ENCODE measurements around the gene FAM174B.

Gene FAM174B

DNA sequence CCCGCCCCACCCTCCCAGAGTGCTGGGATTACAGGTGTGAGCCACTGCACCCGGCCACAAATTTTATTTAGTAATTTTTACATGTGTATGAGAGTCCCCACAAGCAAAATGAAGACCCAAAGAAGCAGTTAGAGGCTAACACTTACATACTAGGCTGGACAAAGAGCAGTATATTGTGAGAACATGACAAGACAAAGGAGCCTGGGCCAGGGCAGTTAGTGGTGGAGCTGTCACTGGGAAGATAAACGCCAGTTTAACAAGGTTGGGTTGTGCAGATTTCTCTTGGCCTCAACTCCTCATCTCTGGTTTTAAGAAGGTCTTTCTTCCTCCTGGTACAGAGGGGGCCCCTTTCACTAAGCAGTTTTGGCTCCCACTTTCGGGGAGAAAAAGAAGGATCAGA lies 19.9 kb upstream of the FAM174B start:
- no peaks in the 10 kb centered on the region for H3K9me3 ChIP-seq (replicated peaks; ENCODE audit: low read length)
- H3K27me3 ChIP-seq (ENCODE audit: control insufficient read depth, insufficient read depth, low read length) = peaks cover 3% of the 10 kb centered on the region
- H3K4me3 ChIP-seq (ENCODE audit: low read length) = no peak overlapping the region
- no peak overlapping the region for H3K4me2 ChIP-seq (ENCODE audit: low read length)
- H3K36me3 ChIP-seq (ENCODE audit: insufficient read depth, low read length) = no peaks in the 10 kb centered on the region
- H3K4me1 ChIP-seq (ENCODE audit: control insufficient read depth, insufficient read depth, low read length) = no peaks in the 10 kb centered on the region
- no peak overlapping the region for H3K9ac ChIP-seq (ENCODE audit: low read depth, low read length)

DNA sequence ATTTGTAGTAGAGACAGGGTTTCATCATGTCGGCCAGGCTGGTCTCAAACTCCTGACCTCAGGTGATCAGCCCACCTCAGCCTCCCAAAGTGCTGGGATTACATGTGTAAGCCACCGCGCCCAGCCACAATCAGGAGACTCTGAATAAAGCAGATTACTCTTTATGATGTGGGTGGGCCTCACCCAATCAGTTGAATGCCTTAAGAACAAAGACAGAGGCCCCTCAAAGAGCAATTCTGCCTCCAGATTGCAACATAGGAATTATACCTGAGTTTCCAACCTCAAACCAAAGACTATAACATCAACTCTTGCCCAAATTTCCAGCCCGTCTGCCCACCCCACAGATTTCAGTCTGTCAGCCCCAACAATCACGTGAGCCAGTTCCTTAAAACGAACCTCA lies 18.8 kb upstream of the FAM174B start:
- no peak overlapping the region for H3K4me2 ChIP-seq (ENCODE audit: low read length)
- H3K4me3 ChIP-seq (ENCODE audit: low read length) = no peak overlapping the region
- no peaks in the 10 kb centered on the region for H3K4me1 ChIP-seq (ENCODE audit: control insufficient read depth, insufficient read depth, low read length)
- H3K36me3 ChIP-seq (ENCODE audit: insufficient read depth, low read length) = no peaks in the 10 kb centered on the region
- H3K9ac ChIP-seq (ENCODE audit: low read depth, low read length) = no peak overlapping the region
- peaks cover 3% of the 10 kb centered on the region for H3K27me3 ChIP-seq (ENCODE audit: control insufficient read depth, insufficient read depth, low read length)
- H3K9me3 ChIP-seq (replicated peaks; ENCODE audit: low read length) = no peaks in the 10 kb centered on the region

DNA sequence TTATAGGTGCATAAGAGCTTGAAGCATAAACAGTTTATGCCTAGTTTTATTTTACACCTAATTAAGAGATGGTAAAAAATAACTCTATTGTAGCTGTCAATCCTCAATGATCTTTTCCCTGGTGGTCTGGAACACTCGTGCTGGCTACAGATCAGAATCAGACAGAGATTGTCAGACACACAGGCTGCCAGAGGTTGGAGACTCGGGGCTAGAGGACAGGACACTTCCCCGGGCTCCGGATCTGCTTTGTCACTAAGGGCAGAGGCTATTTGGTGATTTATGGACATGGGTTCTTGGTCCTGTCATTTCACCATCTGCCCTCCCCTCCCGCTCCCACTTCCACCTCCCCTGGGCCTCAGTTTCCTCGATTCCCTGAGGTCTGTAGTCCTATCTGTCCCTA lies 16.5 kb upstream of the FAM174B start:
- peaks cover 4% of the 10 kb centered on the region for H3K4me1 ChIP-seq (ENCODE audit: control insufficient read depth, insufficient read depth, low read length)
- H3K9me3 ChIP-seq (replicated peaks; ENCODE audit: low read length) = no peaks in the 10 kb centered on the region

DNA sequence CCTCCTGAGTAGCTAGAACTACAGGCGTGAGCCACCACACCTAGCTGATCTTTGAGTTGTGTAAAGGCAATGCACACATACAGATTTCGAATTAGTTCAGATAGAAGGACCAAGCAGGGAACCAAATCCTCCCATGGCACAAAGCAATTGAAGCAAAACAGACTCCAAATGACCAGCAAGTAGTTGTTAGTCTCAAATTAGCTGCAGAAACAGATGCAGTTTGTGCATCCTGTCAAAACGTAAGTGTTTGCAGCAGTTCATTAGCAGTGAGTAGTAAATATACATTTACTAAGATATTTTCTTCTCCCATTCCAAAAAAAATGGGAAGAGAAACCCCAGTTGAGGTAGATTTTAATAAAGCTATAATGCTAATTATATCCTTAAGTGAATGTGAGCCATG lies 15.8 kb upstream of the FAM174B start:
- no peak overlapping the region for H3K9ac ChIP-seq (ENCODE audit: low read depth, low read length)
- H3K36me3 ChIP-seq (ENCODE audit: insufficient read depth, low read length) = no peaks in the 10 kb centered on the region
- H3K9me3 ChIP-seq (replicated peaks; ENCODE audit: low read length) = no peaks in the 10 kb centered on the region
- H3K4me3 ChIP-seq (ENCODE audit: low read length) = no peak overlapping the region
- peaks cover 9% of the 10 kb centered on the region for H3K4me1 ChIP-seq (ENCODE audit: control insufficient read depth, insufficient read depth, low read length)
- no peak overlapping the region for H3K4me2 ChIP-seq (ENCODE audit: low read length)
- peaks cover 3% of the 10 kb centered on the region for H3K27me3 ChIP-seq (ENCODE audit: control insufficient read depth, insufficient read depth, low read length)

More for the DNA sequence above, 16.5 kb upstream of the FAM174B start:
- Histone ChIP-seq H3K36me3 (ENCODE audit: insufficient read depth, low read length) (no peaks in the 10 kb centered on the region), H3K27me3 (ENCODE audit: control insufficient read depth, insufficient read depth, low read length) (peaks cover 3% of the 10 kb centered on the region), H3K4me2 (ENCODE audit: low read length) (no peak overlapping the region), H3K4me3 (ENCODE audit: low read length) (no peak overlapping the region), H3K9ac (ENCODE audit: low read depth, low read length) (no peak overlapping the region)

DNA sequence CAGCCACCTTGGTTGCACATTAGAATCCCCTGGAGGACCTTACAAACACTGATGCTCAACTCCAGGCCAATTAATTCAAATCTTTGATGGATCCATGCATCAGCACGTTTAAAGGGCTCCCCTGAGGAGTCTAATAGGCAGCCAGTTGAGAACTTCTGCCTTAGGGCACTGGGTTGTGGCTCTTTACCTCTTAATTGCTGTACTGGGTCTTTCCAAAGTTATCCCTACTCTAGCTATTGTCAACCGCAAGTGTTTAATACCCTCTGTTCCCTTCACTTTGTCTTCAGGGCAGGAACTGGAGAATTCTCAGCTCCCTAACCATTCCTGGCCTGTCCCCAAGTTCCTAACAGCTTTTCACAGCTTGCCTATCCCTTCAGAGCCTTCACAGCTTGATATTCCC lies 15.0 kb upstream of the FAM174B start:
- peaks cover 3% of the 10 kb centered on the region for H3K27me3 ChIP-seq (ENCODE audit: control insufficient read depth, insufficient read depth, low read length)
- no peak overlapping the region for H3K4me2 ChIP-seq (ENCODE audit: low read length)
- no peak overlapping the region for H3K4me3 ChIP-seq (ENCODE audit: low read length)
- peaks cover 9% of the 10 kb centered on the region for H3K4me1 ChIP-seq (ENCODE audit: control insufficient read depth, insufficient read depth, low read length)
- no peak overlapping the region for H3K9ac ChIP-seq (ENCODE audit: low read depth, low read length)
- H3K9me3 ChIP-seq (replicated peaks; ENCODE audit: low read length) = no peaks in the 10 kb centered on the region
- H3K36me3 ChIP-seq (ENCODE audit: insufficient read depth, low read length) = no peaks in the 10 kb centered on the region

DNA sequence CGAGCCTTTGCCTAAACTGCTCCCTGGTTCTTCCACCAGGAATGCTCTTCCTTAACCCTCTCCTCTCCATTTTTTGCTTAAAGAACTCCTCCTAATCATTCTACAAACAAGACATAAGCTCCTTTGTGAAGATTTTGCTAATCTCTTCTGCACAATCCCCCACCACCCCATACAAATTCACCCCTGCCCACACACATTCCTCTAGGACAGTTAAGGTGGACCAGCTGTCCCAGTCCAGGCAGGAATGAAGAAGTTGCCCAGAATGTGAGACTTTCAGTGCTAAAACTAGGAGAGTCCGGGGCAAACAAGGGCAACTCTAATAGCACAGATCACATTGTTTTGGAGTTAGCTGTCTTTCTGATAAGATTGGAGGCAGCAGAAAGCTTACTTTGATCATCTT lies 13.9 kb upstream of the FAM174B start:
- no peaks in the 10 kb centered on the region for H3K9me3 ChIP-seq (replicated peaks; ENCODE audit: low read length)
- no peak overlapping the region for H3K4me3 ChIP-seq (ENCODE audit: low read length)
- no peak overlapping the region for H3K9ac ChIP-seq (ENCODE audit: low read depth, low read length)
- no peaks in the 10 kb centered on the region for H3K36me3 ChIP-seq (ENCODE audit: insufficient read depth, low read length)
- H3K27me3 ChIP-seq (ENCODE audit: control insufficient read depth, insufficient read depth, low read length) = peaks cover 3% of the 10 kb centered on the region
- no peak overlapping the region for H3K4me2 ChIP-seq (ENCODE audit: low read length)
- peaks cover 9% of the 10 kb centered on the region for H3K4me1 ChIP-seq (ENCODE audit: control insufficient read depth, insufficient read depth, low read length)

DNA sequence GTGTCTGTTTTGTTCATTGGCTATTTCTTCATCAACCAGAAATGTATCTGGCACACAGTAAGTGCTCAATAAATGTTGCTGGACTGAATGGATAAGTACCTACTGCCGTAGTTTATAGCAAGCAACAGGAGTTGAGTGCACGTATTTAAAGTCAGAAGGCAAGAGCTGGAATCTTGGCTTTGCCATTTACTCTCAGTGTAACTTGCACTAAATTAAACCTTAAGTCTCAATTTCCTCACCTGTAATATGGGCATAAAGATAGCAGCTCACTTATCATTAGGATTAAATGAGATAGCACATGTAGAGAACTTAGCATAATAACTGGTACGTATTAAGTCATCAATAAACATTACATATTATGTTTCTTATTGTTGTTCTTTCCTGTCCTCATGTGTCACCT lies 13.0 kb upstream of the FAM174B start:
- H3K27me3 ChIP-seq (ENCODE audit: control insufficient read depth, insufficient read depth, low read length) = peaks cover 3% of the 10 kb centered on the region
- H3K4me2 ChIP-seq (ENCODE audit: low read length) = no peak overlapping the region
- H3K4me3 ChIP-seq (ENCODE audit: low read length) = no peak overlapping the region
- H3K9me3 ChIP-seq (replicated peaks; ENCODE audit: low read length) = no peaks in the 10 kb centered on the region
- no peaks in the 10 kb centered on the region for H3K36me3 ChIP-seq (ENCODE audit: insufficient read depth, low read length)
- peaks cover 9% of the 10 kb centered on the region for H3K4me1 ChIP-seq (ENCODE audit: control insufficient read depth, insufficient read depth, low read length)
- H3K9ac ChIP-seq (ENCODE audit: low read depth, low read length) = no peak overlapping the region

DNA sequence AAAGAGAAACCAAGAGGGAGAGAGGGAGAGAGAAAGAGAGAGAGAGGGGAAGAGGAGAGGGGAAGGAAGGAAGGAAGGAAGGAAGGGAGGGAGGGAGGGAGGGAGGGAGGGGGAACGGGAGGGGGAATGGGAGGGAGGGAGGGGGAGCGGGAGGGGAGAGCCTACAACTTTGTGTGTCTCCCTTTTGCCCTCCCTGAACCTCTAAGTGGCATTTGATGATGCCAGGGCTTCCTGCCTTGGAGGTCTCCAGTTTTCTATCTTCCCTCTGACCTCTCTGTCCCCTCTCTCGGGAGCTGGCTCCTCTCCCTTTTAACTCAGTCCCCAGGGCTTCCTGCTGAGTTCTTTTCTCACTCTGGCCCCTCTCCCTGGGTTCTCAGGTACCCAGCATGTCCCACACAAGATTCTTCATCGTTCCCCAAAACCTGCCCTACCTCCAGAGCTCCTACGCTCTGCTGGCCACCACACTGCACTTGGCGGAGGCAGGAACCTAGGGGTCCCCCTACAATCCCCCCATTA lies 12.5 kb upstream of the FAM174B start:
- Histone ChIP-seq H3K9ac (ENCODE audit: low read depth, low read length) (no peak overlapping the region), H3K36me3 (ENCODE audit: insufficient read depth, low read length) (no peaks in the 10 kb centered on the region), H3K4me1 (ENCODE audit: control insufficient read depth, insufficient read depth, low read length) (peaks cover 9% of the 10 kb centered on the region), H3K27me3 (ENCODE audit: control insufficient read depth, insufficient read depth, low read length) (peaks cover 3% of the 10 kb centered on the region), H3K4me2 (ENCODE audit: low read length) (no peak overlapping the region), H3K4me3 (ENCODE audit: low read length) (no peak overlapping the region), H3K9me3 (replicated peaks; ENCODE audit: low read length) (no peaks in the 10 kb centered on the region)

DNA sequence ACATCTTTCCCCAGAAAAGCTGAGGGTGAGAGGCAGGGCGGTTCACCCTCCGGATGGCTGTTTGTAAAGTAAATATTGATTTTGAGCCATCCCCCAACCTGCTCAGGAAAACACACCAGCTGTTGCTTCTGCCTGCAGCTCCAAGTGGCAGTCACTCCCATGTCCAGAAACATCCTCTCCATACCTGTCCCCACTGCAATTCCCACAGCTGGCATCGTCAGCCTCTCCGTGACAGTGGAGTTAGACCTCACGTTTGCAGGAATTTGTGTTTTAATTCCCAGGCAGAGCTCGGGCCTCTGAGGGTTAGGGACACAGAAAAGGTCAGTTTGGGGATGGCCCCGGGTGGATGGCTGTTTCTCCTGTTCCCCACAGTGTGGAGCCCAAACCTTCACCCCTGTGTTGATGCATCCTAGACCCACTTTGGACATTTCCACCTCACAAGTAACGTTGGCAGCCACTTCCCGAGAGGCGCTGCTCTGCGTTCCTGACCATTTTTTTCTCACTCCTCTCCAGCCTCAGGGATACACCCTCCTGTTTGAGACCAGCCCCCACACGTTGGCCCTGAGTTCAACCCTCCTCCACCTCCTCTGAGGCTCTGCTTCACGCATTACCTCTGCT lies 11.8 kb upstream of the FAM174B start:
- no peaks in the 10 kb centered on the region for H3K36me3 ChIP-seq (ENCODE audit: insufficient read depth, low read length)
- peaks cover 3% of the 10 kb centered on the region for H3K27me3 ChIP-seq (ENCODE audit: control insufficient read depth, insufficient read depth, low read length)
- H3K9ac ChIP-seq (ENCODE audit: low read depth, low read length) = no peak overlapping the region
- no peak overlapping the region for H3K4me3 ChIP-seq (ENCODE audit: low read length)
- no peak overlapping the region for H3K4me2 ChIP-seq (ENCODE audit: low read length)
- H3K4me1 ChIP-seq (ENCODE audit: control insufficient read depth, insufficient read depth, low read length) = peaks cover 9% of the 10 kb centered on the region
- H3K9me3 ChIP-seq (replicated peaks; ENCODE audit: low read length) = no peaks in the 10 kb centered on the region

DNA sequence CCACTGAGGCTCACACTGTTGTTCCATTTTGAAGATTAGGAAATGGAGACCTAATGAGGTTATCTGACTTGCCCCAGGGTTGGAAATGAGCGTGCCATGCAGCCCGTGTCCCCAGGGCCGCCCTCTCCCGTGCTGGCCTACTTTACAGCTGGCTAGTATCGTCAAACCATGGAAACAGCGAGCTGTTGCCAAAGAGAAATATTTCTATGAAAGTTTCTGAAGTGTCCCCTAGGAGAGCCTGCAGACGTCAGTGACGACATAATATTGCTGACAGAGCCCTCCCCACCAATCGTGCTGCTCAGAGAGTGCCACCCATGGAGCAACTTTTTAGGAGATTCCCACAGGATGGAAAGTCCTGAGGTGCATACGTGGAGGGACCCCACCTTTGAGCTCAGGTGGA lies 11.2 kb upstream of the FAM174B start:
- no peaks in the 10 kb centered on the region for H3K36me3 ChIP-seq (ENCODE audit: insufficient read depth, low read length)
- no peak overlapping the region for H3K9ac ChIP-seq (ENCODE audit: low read depth, low read length)
- peaks cover 3% of the 10 kb centered on the region for H3K27me3 ChIP-seq (ENCODE audit: control insufficient read depth, insufficient read depth, low read length)
- H3K9me3 ChIP-seq (replicated peaks; ENCODE audit: low read length) = no peaks in the 10 kb centered on the region
- H3K4me1 ChIP-seq (ENCODE audit: control insufficient read depth, insufficient read depth, low read length) = peaks cover 9% of the 10 kb centered on the region
- H3K4me3 ChIP-seq (ENCODE audit: low read length) = no peak overlapping the region
- no peak overlapping the region for H3K4me2 ChIP-seq (ENCODE audit: low read length)

DNA sequence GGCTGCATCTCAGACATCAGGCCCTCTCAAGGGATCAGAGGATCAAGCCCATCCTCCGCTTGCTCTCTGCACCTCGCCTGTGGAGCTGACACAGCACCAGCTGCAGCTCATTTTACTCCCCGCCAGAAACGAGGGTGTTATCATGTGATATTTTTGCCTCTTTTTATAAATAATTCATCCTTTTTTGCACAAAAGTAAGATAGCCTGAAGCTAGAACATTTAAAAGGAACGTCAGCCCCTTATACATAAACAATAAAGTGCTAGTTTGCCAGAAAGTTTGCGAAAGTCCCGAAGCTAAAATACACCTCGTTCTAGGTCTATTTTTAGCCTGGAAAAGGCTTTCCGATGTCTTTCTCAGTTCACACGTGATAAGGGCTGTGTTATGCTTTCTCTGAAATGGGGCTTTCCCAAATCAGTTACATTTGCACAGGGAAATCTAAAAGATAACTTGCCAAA lies 9.6 kb upstream of the FAM174B start:
- Histone ChIP-seq H3K27me3 (ENCODE audit: control insufficient read depth, insufficient read depth, low read length) (no peaks in the 10 kb centered on the region), H3K4me2 (ENCODE audit: low read length) (no peak overlapping the region), H3K4me3 (ENCODE audit: low read length) (no peak overlapping the region), H3K4me1 (ENCODE audit: control insufficient read depth, insufficient read depth, low read length) (peaks cover 9% of the 10 kb centered on the region), H3K36me3 (ENCODE audit: insufficient read depth, low read length) (no peaks in the 10 kb centered on the region), H3K9me3 (replicated peaks; ENCODE audit: low read length) (no peaks in the 10 kb centered on the region), H3K9ac (ENCODE audit: low read depth, low read length) (no peak overlapping the region)

DNA sequence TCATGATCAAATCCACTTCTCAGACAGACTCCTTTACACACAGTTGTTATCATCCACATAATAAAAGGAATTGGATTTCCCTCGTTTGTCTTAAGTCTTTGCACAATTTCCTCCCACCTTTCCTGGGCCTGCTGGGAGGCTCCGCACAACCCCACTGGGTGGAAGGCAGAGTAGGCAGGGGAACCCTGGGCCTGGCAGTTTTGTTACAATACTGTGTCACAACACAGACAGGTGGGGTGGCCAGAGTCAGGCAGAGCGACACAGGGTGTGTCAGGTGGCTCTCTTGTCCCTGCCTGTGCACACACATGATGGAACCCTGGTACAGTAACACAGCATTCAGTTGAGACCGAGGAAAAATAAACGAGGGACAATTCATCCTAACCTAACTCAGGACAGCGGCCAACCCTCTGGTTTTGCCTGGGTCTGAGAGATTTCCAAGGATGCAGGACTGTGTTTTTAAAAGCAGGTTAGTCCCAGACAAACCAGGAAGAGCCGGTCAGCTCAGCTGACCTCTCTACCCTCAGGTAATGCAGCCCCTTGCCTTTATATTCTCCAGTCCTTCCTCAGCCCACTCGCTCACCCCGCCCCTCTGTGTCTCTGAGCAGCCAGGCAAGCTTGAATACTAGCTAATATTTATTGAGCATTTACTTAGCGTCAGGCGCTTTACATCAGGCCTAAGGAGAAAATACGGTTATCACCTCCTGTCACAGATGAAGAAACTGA lies 8.8 kb upstream of the FAM174B start:
- peaks cover 9% of the 10 kb centered on the region for H3K4me1 ChIP-seq (ENCODE audit: control insufficient read depth, insufficient read depth, low read length)
- H3K9me3 ChIP-seq (replicated peaks; ENCODE audit: low read length) = no peaks in the 10 kb centered on the region

More for the DNA sequence above, 8.8 kb upstream of the FAM174B start:
- Histone ChIP-seq H3K27me3 (ENCODE audit: control insufficient read depth, insufficient read depth, low read length) (no peaks in the 10 kb centered on the region), H3K4me2 (ENCODE audit: low read length) (no peak overlapping the region), H3K36me3 (ENCODE audit: insufficient read depth, low read length) (no peaks in the 10 kb centered on the region), H3K4me3 (ENCODE audit: low read length) (no peak overlapping the region), H3K9ac (ENCODE audit: low read depth, low read length) (no peak overlapping the region)
